ENCODE results near the gene RTP5.

- TF ChIP-seq SP1 (IDR thresholded peaks at IDR 0.05; ENCODE audit: low read depth) (no peak), CTCF (IDR thresholded peaks at IDR 0.05 in 2 of 3, conservative IDR thresholded peaks at IDR 0.05 in 1 of 3; ENCODE audit: borderline replicate concordance in 1 of 3, insufficient read depth in 1 of 3, low read depth in 2 of 3, low read length in 2 of 3) (no peak)
These were observed 14.9 kb upstream of the RTP5 start for GRCh38 chr2:241854342-241855244.

Data from HCT116 (cell line).